ENCODE data around the gene PAFAH1B1.

The PAFAH1B1 gene

DNA sequence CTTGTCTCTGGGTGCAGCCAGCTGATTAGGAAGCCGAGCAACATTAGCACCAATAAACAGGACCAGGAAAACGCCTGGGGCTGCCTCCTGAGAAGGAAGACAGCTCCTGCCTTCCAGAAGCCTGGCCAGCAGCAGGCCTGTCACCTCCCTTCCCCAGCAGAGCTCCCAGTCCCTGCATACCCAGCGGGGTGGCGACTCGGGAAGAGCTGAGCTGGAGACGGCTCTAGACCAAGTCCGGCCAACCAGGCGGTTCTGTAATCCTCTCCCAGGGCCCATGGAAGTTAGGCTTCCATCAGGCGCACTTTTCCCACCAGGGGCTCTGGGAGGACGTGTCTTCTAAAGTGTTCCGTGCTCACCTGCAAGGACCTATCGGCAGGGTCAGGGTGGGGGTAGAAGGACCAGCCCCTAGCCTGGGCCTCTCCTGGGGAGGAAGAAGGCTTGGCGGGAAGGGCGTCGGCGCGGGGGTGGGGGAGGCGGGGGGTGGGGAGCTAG is 130.1 kb downstream of the PAFAH1B1 start:
- DNase-seq, result no peak

DNA sequence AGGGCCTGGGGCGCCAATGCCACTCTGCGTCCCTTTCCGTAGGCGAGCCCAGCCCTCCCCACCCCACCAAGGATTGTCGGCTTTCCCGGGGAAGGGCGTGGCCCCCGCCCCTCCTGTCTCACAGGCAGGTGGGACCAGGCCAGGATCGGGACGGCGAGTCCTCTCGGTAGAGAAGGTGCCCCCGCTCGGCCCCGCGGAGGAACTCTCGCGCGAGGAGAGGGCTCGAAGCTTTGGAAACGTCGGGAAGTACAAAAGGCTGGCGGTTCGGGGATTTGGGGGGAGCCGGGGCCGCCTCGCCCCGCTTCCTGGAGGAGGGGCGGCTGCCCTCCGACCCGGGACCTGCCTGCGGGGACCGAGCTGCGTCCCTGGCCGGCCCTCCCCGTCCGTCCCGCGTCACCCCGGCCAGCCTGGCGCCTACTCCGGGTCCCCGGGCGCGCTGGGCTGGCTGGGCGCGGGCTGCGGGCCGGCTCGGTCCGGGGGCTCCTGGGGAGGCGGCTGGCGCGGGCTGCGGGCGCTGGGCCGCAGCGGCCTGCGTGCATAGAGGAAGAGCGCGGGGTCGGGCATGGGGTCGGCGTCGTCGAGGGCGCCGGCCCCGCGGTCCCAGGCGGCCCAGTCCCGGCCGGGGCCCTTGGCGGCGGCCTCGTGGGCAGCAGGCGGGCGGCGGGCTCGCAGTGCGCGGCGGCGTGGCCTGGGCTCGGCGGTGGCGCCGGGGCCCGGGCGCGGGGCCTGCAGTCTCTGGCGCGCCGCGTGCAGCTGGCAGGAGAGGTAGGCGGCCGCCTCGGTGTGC is 130.7 kb downstream of the PAFAH1B1 start:
- DNase-seq, result no peak

DNA sequence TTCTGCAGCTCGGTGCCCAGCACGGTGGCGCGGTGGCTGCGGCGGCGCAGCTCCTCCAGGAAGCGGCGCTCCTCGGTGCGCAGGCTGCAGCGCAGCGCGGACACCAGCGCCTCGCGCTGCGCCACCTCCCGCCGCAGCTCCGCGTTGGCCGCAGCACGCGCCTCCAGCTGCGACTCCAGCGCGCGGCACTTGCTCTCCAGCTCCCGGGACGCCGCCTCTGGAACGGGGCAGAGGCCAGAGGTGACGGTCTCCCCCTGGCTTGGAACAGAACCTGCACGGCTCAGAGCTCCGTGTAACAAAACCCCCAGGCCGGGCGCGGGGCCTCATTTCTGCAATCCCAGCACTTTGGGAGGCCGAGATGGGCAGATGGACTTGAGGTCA is 131.3 kb downstream of the PAFAH1B1 start:
- DNase-seq, result no peak

DNA sequence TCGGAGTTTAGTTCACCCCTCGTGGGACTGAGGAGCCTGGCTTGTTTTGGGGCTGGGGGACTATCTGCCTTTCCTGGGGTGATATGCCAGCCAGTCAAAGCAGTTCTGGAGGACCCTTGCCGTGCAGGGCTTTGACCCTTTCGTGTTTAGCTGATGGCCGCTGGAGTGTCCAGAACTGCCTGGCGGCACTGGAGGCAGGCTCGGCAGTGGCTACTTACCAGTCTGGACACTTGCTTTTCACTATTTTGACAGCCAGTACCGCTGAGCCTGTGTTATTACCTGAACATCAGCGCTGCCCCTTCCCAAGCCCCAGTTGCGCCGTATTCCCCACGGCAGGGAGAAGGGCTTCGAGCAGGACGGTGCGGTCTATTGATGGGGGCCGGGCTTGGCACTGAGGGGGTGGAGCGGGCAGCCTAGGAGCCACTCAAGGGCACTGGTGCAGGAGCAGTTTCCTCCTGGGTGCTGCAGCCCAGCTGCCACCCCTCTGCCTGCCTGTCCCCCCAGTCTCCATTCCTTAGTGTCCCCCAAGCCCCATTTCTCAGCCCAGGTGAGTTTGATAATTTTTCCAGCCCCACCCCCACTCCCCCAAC is 137.4 kb downstream of the PAFAH1B1 start:
- DNase-seq, result no peak

DNA sequence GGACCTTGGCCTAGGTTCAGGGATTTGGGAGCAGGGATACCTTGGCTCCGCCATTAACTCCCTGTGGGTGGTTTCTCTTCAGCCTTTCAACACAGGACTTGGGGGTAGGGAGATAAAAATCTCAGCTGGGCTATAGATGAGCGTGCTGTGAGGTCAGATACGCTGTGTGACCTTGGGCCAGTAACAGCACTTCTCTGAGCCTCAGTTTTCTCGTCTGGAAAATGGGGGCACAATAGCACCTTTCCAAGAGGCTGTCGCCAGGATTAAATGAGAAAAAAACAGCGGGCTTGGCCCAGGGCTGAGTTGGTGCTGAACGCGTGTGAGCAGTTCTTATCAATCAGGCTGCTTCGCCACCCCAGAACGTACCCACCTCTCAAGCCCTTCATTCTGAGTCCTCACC is 138.4 kb downstream of the PAFAH1B1 start:
- DNase-seq, result no peak

DNA sequence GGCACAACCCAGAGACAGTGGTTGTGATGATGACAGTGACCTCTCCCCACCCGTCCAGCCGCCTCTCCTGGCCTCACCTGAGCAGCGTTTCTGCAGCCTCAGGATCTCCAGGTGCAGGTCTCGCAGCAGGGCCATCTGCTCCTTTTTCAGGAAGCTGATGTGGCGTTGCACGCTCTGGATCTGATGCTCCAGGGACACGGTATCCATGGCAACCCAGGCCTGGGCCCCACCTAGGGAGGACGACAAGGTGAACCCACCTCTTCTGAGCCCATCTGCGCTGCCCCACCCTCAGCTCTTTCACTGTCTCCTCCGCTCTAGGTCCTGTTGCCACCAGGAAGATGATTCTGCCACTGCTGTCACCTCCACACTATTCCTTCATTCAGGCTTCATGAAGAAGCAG is 141.5 kb downstream of the PAFAH1B1 start:
- DNase-seq, result no peak

All from NCI-H226 (cell line).